Endothelial cell of umbilical vein (primary cell): ENCODE results near the gene SLC9A9. TPM values are rescaled to one million over a fixed set of nuclear protein-coding genes. Genes with fewer than 3 reads are reported as not detected.

Source experiments
- BruUV-seq: library from RNA; stranded (reverse); fragments of 400-500 nt; replicated peaks from 2 replicates; lab custom pipeline; 2021; lab: Mats Ljungman, UMichigan
- CTCF ChIA-PET: fragments of 300-600, 350-600 bp; sonication (Branson Sonifier 250); formaldehyde crosslinking; loops from one replicate; lab custom pipeline; 2021; ENCODE audit warnings: antibody characterized with exemption, inconsistent platforms; lab: Charles Lee
- POLR2A ChIA-PET: fragments of 300-600, 350-600 bp; sonication (Branson Sonifier 250); formaldehyde crosslinking; loops from one replicate; lab custom pipeline; 2021; ENCODE audit warnings: antibody characterized with exemption, inconsistent platforms; lab: Charles Lee
- DNase-seq: peaks from one replicate; pipeline ENCODE4 v3.0.0-alpha.2; 2011; ENCODE audit warnings: low read depth, low spot score
- FAIRE-seq: peaks from 2 replicates; lab custom pipeline; 2011; peaks lifted over from hg19 to GRCh38; lab: Jason Lieb, UNC
- H2AFZ ChIP-seq: 2 replicates; pipeline ENCODE4 v1.6.0; 2012; ENCODE audit warnings: low read depth, low read length, control low read depth, inconsistent platforms
- H3K27ac ChIP-seq: 2 replicates; pipeline ENCODE4 v1.5.1; 2011; ENCODE audit warnings: low read depth, mild to moderate bottlenecking, control low read depth, low read length, moderate library complexity; ENCODE audit not compliant: insufficient read depth
- H3K27me3 ChIP-seq, 2 experiments: 2 replicates each; pipeline versions ENCODE4 v1.6.0 to v1.6.1; 2011; ENCODE audit warnings: low read length in 2 of 2, mixed read lengths in 1 of 2; ENCODE audit not compliant: control insufficient read depth in 2 of 2, insufficient read depth in 2 of 2
- H3K36me3 ChIP-seq, 2 experiments: 2 replicates in 1 of 2; 3 replicates in 1 of 2; pipeline ENCODE4 v1.5.1; 2011; ENCODE audit warnings: low read length in 2 of 2, mild to moderate bottlenecking in 1 of 2, moderate library complexity in 1 of 2; ENCODE audit not compliant: control insufficient read depth in 2 of 2, insufficient read depth in 2 of 2; ENCODE audit errors: extremely low read depth in 1 of 2
- H3K4me1 ChIP-seq: 3 replicates; pipeline ENCODE4 v1.5.1; 2011; ENCODE audit warnings: mild to moderate bottlenecking, low read length; ENCODE audit not compliant: control insufficient read depth, insufficient read depth; ENCODE audit errors: extremely low read depth
- H3K4me2 ChIP-seq: 2 replicates; pipeline ENCODE4 v1.6.1; 2011; ENCODE audit warnings: low read length, control low read depth, mixed read lengths; ENCODE audit not compliant: insufficient read depth
- H3K4me3 ChIP-seq, 3 experiments: fragments of 200-600 bp in 1 of 3; sonication (generic), shearing (Covaris generic) in 1 of 3; replicated peaks in 1 of 3; 2 replicates each; pipeline ENCODE4 v1.5.1; 2011 to 2016; ENCODE audit warnings: control low read depth in 3 of 3, low read length in 3 of 3, mild to moderate bottlenecking in 2 of 3, inconsistent platforms in 1 of 3, low read depth in 1 of 3, moderate library complexity in 1 of 3; ENCODE audit not compliant: insufficient read depth in 1 of 3
- H3K79me2 ChIP-seq: 2 replicates; pipeline ENCODE4 v1.6.0; 2012; ENCODE audit warnings: low read length, inconsistent platforms; ENCODE audit not compliant: control insufficient read depth, insufficient read depth
- H3K9ac ChIP-seq: replicated peaks from 2 replicates; pipeline ENCODE3; 2011; ENCODE audit warnings: low read length, control low read depth; ENCODE audit not compliant: insufficient read depth; ENCODE audit errors: extremely low read depth
- H3K9me1 ChIP-seq: replicated peaks from 3 replicates; pipeline ENCODE4 v1.6.0; 2011; ENCODE audit warnings: mild to moderate bottlenecking, low read length; ENCODE audit not compliant: control insufficient read depth, insufficient read depth; ENCODE audit errors: extremely low read depth
- H3K9me3 ChIP-seq: replicated peaks from 2 replicates; pipeline ENCODE4 v1.5.1; 2012; ENCODE audit warnings: low read length, inconsistent platforms; ENCODE audit not compliant: control insufficient read depth, insufficient read depth
- H4K20me1 ChIP-seq: replicated peaks from 2 replicates; pipeline ENCODE3; 2011; ENCODE audit warnings: mild to moderate bottlenecking, low read length; ENCODE audit not compliant: control insufficient read depth, insufficient read depth; ENCODE audit errors: extremely low read depth
- EZH2 ChIP-seq: IDR thresholded peaks from 2 replicates; pipeline ENCODE4 v1.6.1; 2012; ENCODE audit warnings: borderline replicate concordance, low read depth, mild to moderate bottlenecking, moderate library complexity, low read length, inconsistent platforms; ENCODE audit not compliant: severe bottlenecking
- FOS ChIP-seq: IDR thresholded peaks from 2 replicates; pipeline ENCODE4 v1.6.1; 2011; ENCODE audit warnings: mild to moderate bottlenecking, low read length, moderate library complexity, borderline replicate concordance; ENCODE audit not compliant: insufficient read depth
- GATA2 ChIP-seq: IDR thresholded peaks from 2 replicates; pipeline ENCODE4 v1.7.0; 2011; ENCODE audit warnings: low read depth, mild to moderate bottlenecking, moderate library complexity, mixed read lengths, low read length; ENCODE audit not compliant: insufficient read length, insufficient read depth
- JUN ChIP-seq: IDR thresholded peaks from 2 replicates; pipeline ENCODE4 v1.6.1; 2011; ENCODE audit warnings: borderline replicate concordance, low read depth; ENCODE audit not compliant: insufficient read length, insufficient read depth
- MYC ChIP-seq: IDR thresholded peaks from one replicate; pipeline ENCODE4 v1.6.1; 2011; ENCODE audit warnings: mild to moderate bottlenecking, low read depth, low read length
- POLR2A ChIP-seq: IDR thresholded peaks from 2 replicates; pipeline ENCODE4 v1.6.1; 2012; ENCODE audit warnings: low read depth, mild to moderate bottlenecking, control low read depth, low read length
- POLR2AphosphoS5 ChIP-seq: IDR thresholded peaks from 2 replicates; pipeline ENCODE4 v1.6.1; 2012; ENCODE audit warnings: low read depth, mild to moderate bottlenecking, control low read depth, low read length, moderate library complexity; ENCODE audit not compliant: insufficient read depth
- dilution Hi-C: fragments of 300-500 bp; cut with MboI; formaldehyde crosslinking; loops from one replicate; pipeline ENCODE4 v1.15.0; 2019; ENCODE audit warnings: low sequenced_read_pairs; ENCODE audit not compliant: extremely low pct_ligation_motif_present
- intact Hi-C: fragments of 100-400 bp; cut with micrococcal nuclease; formaldehyde crosslinking; loops from one replicate; pipeline ENCODE4 v1.10.0; 2022
- polyA plus RNA-seq, 4 experiments: library from polyadenylated mRNA; depleted of rRNA in 3 of 4; stranded (reverse) in 3 of 4; unstranded in 1 of 4; fragments of >200 nt; gene quantifications; 2 replicates each; pipeline versions ENCODE4 v1.2.1 to v1.2.3, GENCODE V29; 2011 to 2012; ENCODE audit warnings: missing spikeins in 1 of 4
- total RNA-seq: library from RNA; stranded (reverse); gene quantifications from 2 replicates; pipeline ENCODE4 v1.2.3, GENCODE V29; 2021
- TF ChIP-seq, protein P1 (sequence below): IDR thresholded peaks from 2 replicates; pipeline ENCODE4 v1.6.1; 2011; ENCODE audit not compliant: insufficient read depth, insufficient read length
- TF ChIP-seq, protein P2 (sequence below), 2 donors: IDR thresholded peaks; 1 replicate in 1 of 2; 2 replicates in 1 of 2; pipeline ENCODE4 v1.5.1; 2011; ENCODE audit warnings: low read length in 2 of 2, mild to moderate bottlenecking in 2 of 2, moderate library complexity in 2 of 2, control low read depth in 1 of 2, inconsistent platforms in 1 of 2, low read depth in 1 of 2; ENCODE audit not compliant: insufficient read depth in 1 of 2; ENCODE audit errors: extremely low read depth in 1 of 2

Gene SLC9A9
- total and polyA plus RNA-seq, 2 donors (not counting 3 experiments of a cell fraction or from before 2014, with no cell fraction given), result 1.5 to 1.8 TPM

DNA sequence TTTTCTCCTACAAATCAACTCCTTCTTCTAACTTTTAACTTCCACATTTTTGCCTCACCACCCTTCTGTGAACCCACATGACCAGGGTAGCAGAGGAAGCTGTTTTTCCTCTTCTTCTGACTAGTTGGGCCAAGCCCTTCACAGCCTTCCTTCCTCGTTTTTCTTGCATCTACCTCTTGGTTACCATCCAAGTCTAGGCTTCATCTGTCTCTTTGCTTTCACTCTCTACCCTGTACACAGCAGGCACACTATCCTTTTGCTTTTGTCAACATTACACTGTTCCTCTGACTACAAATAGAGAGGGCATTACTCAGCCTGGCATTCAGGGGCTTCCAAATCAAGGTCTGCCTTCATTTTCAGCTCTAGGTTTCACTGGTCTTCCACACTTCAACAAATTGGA, 22.0 kb downstream of the SLC9A9 start:
- Histone ChIP-seq H3K36me3 (no peaks in the 10 kb centered on the region), H3K9me1 (no peaks in the 10 kb centered on the region), H2AFZ (no peak overlapping the region), H3K79me2 (no peaks in the 10 kb centered on the region), H3K4me2 (no peak overlapping the region), H3K9me3 (no peaks in the 10 kb centered on the region), H3K4me1 (peaks cover 22% of the 10 kb centered on the region), H3K4me3 (no peak overlapping the region), H3K27me3 (no peaks in the 10 kb centered on the region), H3K27ac (no peak overlapping the region), H3K9ac (no peak overlapping the region), H4K20me1 (no peaks in the 10 kb centered on the region)
- no peak for FAIRE-seq
- intact Hi-C loops (no loop called here), dilution Hi-C loops (no loop called here)
- CTCF ChIA-PET, result interaction anchor here (1.3 kb wide), 1 partner anchor 24 kb away, joined by 3 read pairs; no protein-coding TSS in a partner anchor
- TF ChIP-seq MYC, result no peak
- TF ChIP-seq GATA2, result no peak
- no peak for TF ChIP-seq POLR2AphosphoS5
- TF ChIP-seq JUN, result no peak
- TF ChIP-seq EZH2, result no peak
- TF ChIP-seq, protein P1, sequence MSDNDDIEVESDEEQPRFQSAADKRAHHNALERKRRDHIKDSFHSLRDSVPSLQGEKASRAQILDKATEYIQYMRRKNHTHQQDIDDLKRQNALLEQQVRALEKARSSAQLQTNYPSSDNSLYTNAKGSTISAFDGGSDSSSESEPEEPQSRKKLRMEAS, result no peak
- TF ChIP-seq FOS, result no peak
- TF ChIP-seq POLR2A, result no peak
- TF ChIP-seq, protein P2, sequence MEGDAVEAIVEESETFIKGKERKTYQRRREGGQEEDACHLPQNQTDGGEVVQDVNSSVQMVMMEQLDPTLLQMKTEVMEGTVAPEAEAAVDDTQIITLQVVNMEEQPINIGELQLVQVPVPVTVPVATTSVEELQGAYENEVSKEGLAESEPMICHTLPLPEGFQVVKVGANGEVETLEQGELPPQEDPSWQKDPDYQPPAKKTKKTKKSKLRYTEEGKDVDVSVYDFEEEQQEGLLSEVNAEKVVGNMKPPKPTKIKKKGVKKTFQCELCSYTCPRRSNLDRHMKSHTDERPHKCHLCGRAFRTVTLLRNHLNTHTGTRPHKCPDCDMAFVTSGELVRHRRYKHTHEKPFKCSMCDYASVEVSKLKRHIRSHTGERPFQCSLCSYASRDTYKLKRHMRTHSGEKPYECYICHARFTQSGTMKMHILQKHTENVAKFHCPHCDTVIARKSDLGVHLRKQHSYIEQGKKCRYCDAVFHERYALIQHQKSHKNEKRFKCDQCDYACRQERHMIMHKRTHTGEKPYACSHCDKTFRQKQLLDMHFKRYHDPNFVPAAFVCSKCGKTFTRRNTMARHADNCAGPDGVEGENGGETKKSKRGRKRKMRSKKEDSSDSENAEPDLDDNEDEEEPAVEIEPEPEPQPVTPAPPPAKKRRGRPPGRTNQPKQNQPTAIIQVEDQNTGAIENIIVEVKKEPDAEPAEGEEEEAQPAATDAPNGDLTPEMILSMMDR (IDR thresholded peaks at IDR 0.05; ENCODE audit: extremely low read depth in 1 of 2, insufficient read depth in 1 of 2, low read depth in 1 of 2, low read length in 2 of 2), result no peak
- no peak for DNase-seq
- no TSS peak for BruUV-seq
- POLR2A ChIA-PET, result no interaction called here
